CD14-positive monocyte (primary cell): ENCODE data around the gene TTLL6. TPM values are rescaled to one million over a fixed set of nuclear protein-coding genes. Genes with fewer than 3 reads are reported as not detected.
A peak's percentile ranks its signal among the peaks of the same experiment; 100 is the strongest.

Experiments
- DNase-seq, 3 donors: peaks; one replicate each; pipeline ENCODE4 v3.0.0-alpha.2; 2011 to 2022
- H2AFZ ChIP-seq: 2 replicates; pipeline ENCODE4 v1.6.0; 2012; ENCODE audit warnings: mild to moderate bottlenecking, low read depth, low read length, inconsistent platforms; ENCODE audit not compliant: insufficient read depth, poor library complexity, severe bottlenecking
- H3K27ac ChIP-seq, 2 donors: 1 replicate in 1 of 2; 2 replicates in 1 of 2; pipeline ENCODE4 v1.5.1; 2012 to 2013; ENCODE audit warnings: low read length in 2 of 2, control low read depth in 1 of 2, inconsistent platforms in 1 of 2, low read depth in 1 of 2, mild to moderate bottlenecking in 1 of 2
- H3K27me3 ChIP-seq, 2 donors: one replicate each; pipeline versions ENCODE4 v1.6.0 to v1.6.1; 2011 to 2013; ENCODE audit warnings: low read length in 2 of 2; ENCODE audit not compliant: control insufficient read depth in 2 of 2, insufficient read depth in 2 of 2
- H3K36me3 ChIP-seq, 2 donors: replicated peaks in 1 of 2; 1 replicate in 1 of 2; 2 replicates in 1 of 2; pipeline versions ENCODE4 v1.5.1 to v1.6.1; 2012 to 2013; ENCODE audit warnings: low read length in 2 of 2, control low read depth in 1 of 2, inconsistent platforms in 1 of 2, mild to moderate bottlenecking in 1 of 2; ENCODE audit not compliant: insufficient read depth in 2 of 2, control insufficient read depth in 1 of 2
- H3K4me1 ChIP-seq, 2 donors: 1 replicate in 1 of 2; 2 replicates in 1 of 2; pipeline versions ENCODE4 v1.5.1 to v1.6.1; 2012 to 2013; ENCODE audit warnings: low read length in 2 of 2, control low read depth in 1 of 2, inconsistent platforms in 1 of 2, mild to moderate bottlenecking in 1 of 2, moderate library complexity in 1 of 2; ENCODE audit not compliant: insufficient read depth in 2 of 2, control insufficient read depth in 1 of 2
- H3K4me2 ChIP-seq: replicated peaks from 2 replicates; pipeline ENCODE3; 2012; ENCODE audit warnings: low read length, moderate library complexity, mild to moderate bottlenecking; ENCODE audit not compliant: poor library complexity, severe bottlenecking; ENCODE audit errors: extremely low read depth
- H3K4me3 ChIP-seq, 3 experiments: fragments of 200-600 bp in 1 of 3; sonication (generic) in 1 of 3; replicated peaks in 1 of 3; 1 replicate in 2 of 3; 2 replicates in 1 of 3; pipeline ENCODE4 v1.5.1; 2011 to 2013; ENCODE audit warnings: low read length in 3 of 3, mild to moderate bottlenecking in 3 of 3, control low read depth in 2 of 3, low read depth in 2 of 3, inconsistent platforms in 1 of 3, moderate library complexity in 1 of 3
- H3K79me2 ChIP-seq: 2 replicates; pipeline ENCODE4 v1.6.0; 2012; ENCODE audit warnings: mild to moderate bottlenecking, control low read depth, inconsistent platforms, low read length, moderate library complexity; ENCODE audit not compliant: insufficient read depth
- H3K9ac ChIP-seq: 2 replicates; pipeline ENCODE4 v1.6.0; 2017; ENCODE audit warnings: low read length, mild to moderate bottlenecking; ENCODE audit not compliant: insufficient read depth, poor library complexity, severe bottlenecking
- H3K9me3 ChIP-seq, 2 donors: replicated peaks in 1 of 2; 1 replicate in 1 of 2; 2 replicates in 1 of 2; pipeline versions ENCODE4 v1.5.1 to v1.6.1; 2012 to 2013; ENCODE audit warnings: low read length in 2 of 2, control low read depth in 1 of 2; ENCODE audit not compliant: control insufficient read depth in 1 of 2, insufficient read depth in 1 of 2
- H4K20me1 ChIP-seq: 2 replicates; pipeline ENCODE4 v1.6.0; 2012; ENCODE audit warnings: mild to moderate bottlenecking, low read length, control low read depth, moderate library complexity; ENCODE audit not compliant: insufficient read depth
- H3K27ac Mint-ChIP-seq, 7 donors: one replicate each; pipeline ENCODE4 v1.8.0; 2020; ENCODE audit warnings: mild to moderate bottlenecking in 7 of 7, mixed read lengths in 7 of 7, moderate library complexity in 6 of 7, inconsistent platforms in 2 of 7
- H3K27me3 Mint-ChIP-seq, 3 donors: one replicate each; pipeline ENCODE4 v1.8.0; 2021 to 2022; ENCODE audit warnings: low read depth in 3 of 3, mild to moderate bottlenecking in 3 of 3, mixed read lengths in 3 of 3, moderate library complexity in 3 of 3, inconsistent platforms in 1 of 3
- H3K36me3 Mint-ChIP-seq, 2 donors: one replicate each; pipeline ENCODE4 v1.8.0; 2020; ENCODE audit warnings: mixed read lengths in 2 of 2, inconsistent platforms in 1 of 2, mild to moderate bottlenecking in 1 of 2
- H3K4me1 Mint-ChIP-seq: one replicate; pipeline ENCODE4 v1.8.0; 2020; ENCODE audit warnings: mild to moderate bottlenecking, mixed read lengths
- H3K4me3 Mint-ChIP-seq, 2 donors: one replicate each; pipeline ENCODE4 v1.8.0; 2020; ENCODE audit warnings: mild to moderate bottlenecking in 2 of 2, mixed read lengths in 2 of 2, moderate library complexity in 1 of 2
- H3K9me3 Mint-ChIP-seq, 7 donors: one replicate each; pipeline ENCODE4 v1.8.0; 2020 to 2022; ENCODE audit warnings: mixed read lengths in 7 of 7, mild to moderate bottlenecking in 6 of 7, moderate library complexity in 6 of 7, inconsistent platforms in 2 of 7
- CTCF ChIP-seq: fragments of 200-600 bp; IDR thresholded peaks from one replicate; pipeline ENCODE4 v1.8.0; 2022; ENCODE audit warnings: antibody characterized with exemption, mild to moderate bottlenecking
- WGBS: methylation state at CpG from one replicate; pipeline ENCODE4 v1.1.5; 2013; ENCODE audit warnings: missing lambda C conversion rate; ENCODE audit not compliant: insufficient coverage; 5-methylcytosine and 5-hydroxymethylcytosine counted together
- intact Hi-C, 2 donors: fragments of 100-400 bp; cut with micrococcal nuclease; formaldehyde crosslinking; loops; one replicate each; pipeline versions ENCODE4 v1.15.0 to v1.15.1; 2023
- polyA plus RNA-seq, 3 donors: library from polyadenylated mRNA; depleted of rRNA in 1 of 3; unstranded in 2 of 3; stranded (reverse) in 1 of 3; fragments of 300-500 nt in 2 of 3; fragments of >200 nt in 1 of 3; fragmentation: Illumina TruSeq in 2 of 3; gene quantifications; 1 replicate in 2 of 3; 2 replicates in 1 of 3; pipeline ENCODE4 v1.2.3, GENCODE V29; 2012 to 2021

TTLL6 gene
- polyA plus RNA-seq, 3 donors = not detected

- Mint-ChIP-seq H3K9me3 (peaks cover 0 to 47% (median 15%) of the 10 kb centered on the region in 7 donors), H3K36me3 (peaks cover 0 to 10% of the 10 kb centered on the region in 2 donors), H3K4me3 (peak overlapping the region in 1 of 2 donors; percentile 88), H3K27ac (no peak overlapping the region), H3K27me3 (peaks cover 97 to 100% (median 100%) of the 10 kb centered on the region in 3 donors), H3K4me1 (peaks cover 33% of the 10 kb centered on the region)
- H3K9me3 ChIP-seq = peaks cover 12 to 49% of the 10 kb centered on the region in 2 donors
- H3K4me1 ChIP-seq = peaks cover 22% of the 10 kb centered on the region in 2 donors
- no peaks in the 10 kb centered on the region for H4K20me1 ChIP-seq
- H3K27me3 ChIP-seq = peaks cover 93 to 99% of the 10 kb centered on the region in 2 donors
- no peak for TF ChIP-seq CTCF
- no peak overlapping the region for H3K27ac ChIP-seq
- no peaks in the 10 kb centered on the region for H3K36me3 ChIP-seq
- WGBS = 17% methylated on average over 11 of the region's 20 CpGs
- H3K79me2 ChIP-seq = no peaks in the 10 kb centered on the region
- no peak for DNase-seq
- intact Hi-C loops = no loop called here
- H3K4me3 ChIP-seq = no peak overlapping the region
- no peak overlapping the region for H2AFZ ChIP-seq
- H3K4me2 ChIP-seq = no peak overlapping the region
- H3K9ac ChIP-seq = no peak overlapping the region
Observed at GRCh38 chr17:48726114-48726915, 90.7 kb downstream of the TTLL6 start.

GRCh38 chr17:48725288-48726064 lies 91.6 kb downstream of the TTLL6 start:
- H3K9me3 ChIP-seq = peaks cover 12 to 54% of the 10 kb centered on the region in 2 donors
- H3K9me3 Mint-ChIP-seq = peaks cover 0 to 47% (median 18%) of the 10 kb centered on the region in 7 donors
- H3K79me2 ChIP-seq = no peaks in the 10 kb centered on the region
- no peak overlapping the region for H2AFZ ChIP-seq
- no peak for TF ChIP-seq CTCF
- WGBS = 6% methylated on average over 31 of the region's 38 CpGs
- H3K4me3 Mint-ChIP-seq = peak overlapping the region in 1 of 2 donors; percentile 88
- H3K27ac ChIP-seq = no peak overlapping the region
- peaks cover 96 to 100% of the 10 kb centered on the region in 2 donors for H3K27me3 ChIP-seq
- H3K36me3 ChIP-seq = no peaks in the 10 kb centered on the region
- peaks cover 22% of the 10 kb centered on the region in 2 donors for H3K4me1 ChIP-seq
- H3K9ac ChIP-seq = no peak overlapping the region
- H3K27me3 Mint-ChIP-seq = peaks cover 98 to 100% (median 100%) of the 10 kb centered on the region in 3 donors
- H3K4me2 ChIP-seq = no peak overlapping the region
- no peak overlapping the region for H3K27ac Mint-ChIP-seq
- H3K4me3 ChIP-seq = no peak overlapping the region
- peaks cover 0 to 13% of the 10 kb centered on the region in 2 donors for H3K36me3 Mint-ChIP-seq
- H4K20me1 ChIP-seq = no peaks in the 10 kb centered on the region
- peaks cover 33% of the 10 kb centered on the region for H3K4me1 Mint-ChIP-seq
- intact Hi-C loops = no loop called here
- DNase-seq = no peak
